ENCODE results near the gene ACSS2.

GRCh38 chr20:34968042-34968775 is 91.8 kb downstream of the ACSS2 start:
- TF ChIP-seq POLR2A (IDR thresholded peaks at IDR 0.05) (no peak), CTCF (IDR thresholded peaks at IDR 0.05) (no peak)

Data from Peyer's patch (tissue), 4 donors.